ENCODE data around the gene CAMSAP1. TPM values are rescaled to one million over a fixed set of nuclear protein-coding genes. Genes with fewer than 3 reads are reported as not detected.
"Not testable (repeated sequence)": the region's sequence is repeated elsewhere in the genome, so short reads cannot be mapped to it uniquely, and the experiment has no call there.

CAMSAP1 gene
- total RNA-seq, 2 donors from 2014 or later = 19.4 to 21.4 TPM

DNA sequence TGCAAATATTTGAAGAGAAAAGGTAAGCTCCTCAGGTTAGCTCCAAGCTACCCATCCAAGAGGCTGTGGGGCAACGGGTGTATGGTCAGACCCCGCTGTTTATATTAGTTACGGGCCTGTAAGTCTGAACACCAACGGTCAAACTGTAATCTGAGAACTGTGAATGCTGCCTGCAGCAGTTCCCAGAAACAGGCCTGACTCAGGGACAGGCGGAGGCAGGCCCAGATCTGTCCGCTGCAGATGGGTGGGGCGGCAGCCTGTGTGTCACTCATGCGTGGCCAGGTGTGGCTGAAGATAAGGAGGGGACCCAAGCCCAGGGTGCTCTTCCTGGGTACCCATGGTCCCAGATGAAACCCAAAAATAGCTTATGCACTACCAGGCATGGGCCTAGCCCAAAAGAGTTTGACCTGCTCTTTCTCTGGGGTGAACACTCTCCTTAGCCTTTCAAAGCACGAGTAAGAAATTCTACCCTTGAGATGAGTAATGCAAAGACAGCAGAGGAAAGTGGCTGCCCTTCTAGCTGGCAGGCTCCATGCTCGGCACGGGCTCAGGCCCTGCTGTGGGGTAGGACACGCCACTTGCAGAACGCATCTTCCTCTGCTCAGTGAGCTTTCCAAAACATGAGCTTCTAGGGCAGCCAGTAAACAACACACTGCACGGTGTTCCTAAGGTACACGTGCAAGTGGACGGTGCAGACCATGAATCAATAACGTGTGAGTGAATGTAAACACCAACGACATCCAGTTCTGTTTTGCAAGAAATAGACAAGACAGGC is 44.7 kb upstream of the CAMSAP1 start:
- no peak overlapping the region for H3K4me3 ChIP-seq
- peaks cover 0 to 16% of the 10 kb centered on the region in 2 donors for H3K4me1 ChIP-seq
- H3K27me3 ChIP-seq = no peaks in the 10 kb centered on the region
- H3K27ac ChIP-seq = no peak overlapping the region
- H3K9me3 ChIP-seq = no peaks in the 10 kb centered on the region
- H3K36me3 ChIP-seq = peaks cover 57% of the 10 kb centered on the region
- no peak for DNase-seq (ENCODE audit: low spot score)
- TF ChIP-seq, protein P1, sequence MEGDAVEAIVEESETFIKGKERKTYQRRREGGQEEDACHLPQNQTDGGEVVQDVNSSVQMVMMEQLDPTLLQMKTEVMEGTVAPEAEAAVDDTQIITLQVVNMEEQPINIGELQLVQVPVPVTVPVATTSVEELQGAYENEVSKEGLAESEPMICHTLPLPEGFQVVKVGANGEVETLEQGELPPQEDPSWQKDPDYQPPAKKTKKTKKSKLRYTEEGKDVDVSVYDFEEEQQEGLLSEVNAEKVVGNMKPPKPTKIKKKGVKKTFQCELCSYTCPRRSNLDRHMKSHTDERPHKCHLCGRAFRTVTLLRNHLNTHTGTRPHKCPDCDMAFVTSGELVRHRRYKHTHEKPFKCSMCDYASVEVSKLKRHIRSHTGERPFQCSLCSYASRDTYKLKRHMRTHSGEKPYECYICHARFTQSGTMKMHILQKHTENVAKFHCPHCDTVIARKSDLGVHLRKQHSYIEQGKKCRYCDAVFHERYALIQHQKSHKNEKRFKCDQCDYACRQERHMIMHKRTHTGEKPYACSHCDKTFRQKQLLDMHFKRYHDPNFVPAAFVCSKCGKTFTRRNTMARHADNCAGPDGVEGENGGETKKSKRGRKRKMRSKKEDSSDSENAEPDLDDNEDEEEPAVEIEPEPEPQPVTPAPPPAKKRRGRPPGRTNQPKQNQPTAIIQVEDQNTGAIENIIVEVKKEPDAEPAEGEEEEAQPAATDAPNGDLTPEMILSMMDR (IDR thresholded peaks at IDR 0.05) = no peak

DNA sequence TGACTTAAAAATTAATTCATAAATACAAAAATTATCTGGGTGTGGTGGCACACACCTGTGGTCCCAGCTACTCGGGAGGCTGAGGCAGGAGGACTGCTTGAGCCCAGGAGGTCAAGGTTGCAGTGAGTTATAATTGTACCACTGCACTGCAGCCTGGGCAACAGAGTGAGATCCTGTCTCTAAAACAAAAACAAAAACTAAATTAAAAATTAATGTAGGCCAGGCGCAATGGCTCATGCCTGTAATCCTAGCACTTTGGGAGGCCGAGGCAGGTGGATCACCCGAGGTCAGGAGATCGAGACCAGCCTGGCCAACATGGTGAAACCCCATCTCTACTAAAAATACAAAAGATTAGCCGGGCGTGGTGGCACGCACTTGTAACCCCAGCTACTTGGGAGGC is 44.0 kb upstream of the CAMSAP1 start:
- H3K27ac ChIP-seq = not testable (repeated sequence)

DNA sequence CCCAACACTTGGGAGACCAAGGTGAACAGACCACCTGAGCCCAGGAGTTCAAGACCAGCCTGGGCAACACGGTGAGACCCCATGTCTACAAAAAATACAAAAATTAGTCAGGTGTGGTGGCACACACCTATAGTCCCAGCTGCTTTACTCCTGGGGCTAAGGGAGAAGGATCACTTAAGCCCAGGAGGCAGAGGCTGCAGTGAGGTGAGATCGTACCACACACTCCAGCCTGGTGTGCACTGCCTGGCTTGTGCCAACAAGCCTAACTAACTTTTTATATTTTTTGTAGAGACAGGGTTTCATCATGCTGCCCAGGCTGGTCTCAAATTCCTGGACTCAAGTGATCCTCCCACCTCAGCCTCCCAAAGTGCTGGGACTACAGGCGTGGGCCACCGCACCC is 43.5 kb upstream of the CAMSAP1 start:
- H3K36me3 ChIP-seq = peaks cover 69% of the 10 kb centered on the region
- not testable (repeated sequence) for H3K4me1 ChIP-seq; H3K27ac ChIP-seq; H3K9me3 ChIP-seq; H3K27me3 ChIP-seq; DNase-seq (ENCODE audit: low spot score); H3K4me3 ChIP-seq

More for the DNA sequence above, 44.0 kb upstream of the CAMSAP1 start:
- H3K27me3 ChIP-seq; H3K4me3 ChIP-seq; DNase-seq (ENCODE audit: low spot score); H3K9me3 ChIP-seq: not testable (repeated sequence)
- H3K4me1 ChIP-seq = peaks cover 0 to 10% of the 10 kb centered on the region in 2 donors
- peaks cover 64% of the 10 kb centered on the region for H3K36me3 ChIP-seq

DNA sequence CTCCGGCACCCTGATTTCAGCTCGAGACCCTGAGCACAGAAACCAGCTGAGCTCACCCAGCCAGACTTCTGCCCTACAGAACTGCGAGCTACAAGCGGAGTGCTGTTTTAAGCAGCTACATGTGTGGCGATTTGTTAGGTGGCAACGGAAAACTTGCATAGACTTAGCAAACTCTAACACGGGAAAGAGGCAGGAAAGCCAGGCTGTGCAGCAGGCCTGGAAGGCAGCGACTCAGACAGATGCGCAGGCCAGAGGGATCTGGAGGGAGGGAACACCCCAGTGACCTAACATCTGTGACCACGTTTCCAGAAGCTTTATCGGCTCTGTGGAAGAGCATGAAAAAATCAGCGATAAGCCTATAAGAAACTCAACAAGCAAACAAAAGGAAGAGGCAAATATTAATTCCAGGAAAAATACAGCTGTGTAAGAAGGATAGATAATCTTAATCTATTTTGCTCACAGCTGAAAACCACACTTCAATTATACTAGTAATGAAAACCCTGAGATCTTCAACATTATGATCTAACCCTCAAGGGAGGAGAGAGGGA is 42.9 kb upstream of the CAMSAP1 start:
- DNase-seq (ENCODE audit: low spot score) = no peak
- TF ChIP-seq, protein P1 (IDR thresholded peaks at IDR 0.05) = no peak
- H3K4me3 ChIP-seq = no peak overlapping the region
- peaks cover 75% of the 10 kb centered on the region for H3K36me3 ChIP-seq
- H3K27me3 ChIP-seq = no peaks in the 10 kb centered on the region
- H3K4me1 ChIP-seq = no peaks in the 10 kb centered on the region
- H3K9me3 ChIP-seq = no peaks in the 10 kb centered on the region
- H3K27ac ChIP-seq = no peak overlapping the region

DNA sequence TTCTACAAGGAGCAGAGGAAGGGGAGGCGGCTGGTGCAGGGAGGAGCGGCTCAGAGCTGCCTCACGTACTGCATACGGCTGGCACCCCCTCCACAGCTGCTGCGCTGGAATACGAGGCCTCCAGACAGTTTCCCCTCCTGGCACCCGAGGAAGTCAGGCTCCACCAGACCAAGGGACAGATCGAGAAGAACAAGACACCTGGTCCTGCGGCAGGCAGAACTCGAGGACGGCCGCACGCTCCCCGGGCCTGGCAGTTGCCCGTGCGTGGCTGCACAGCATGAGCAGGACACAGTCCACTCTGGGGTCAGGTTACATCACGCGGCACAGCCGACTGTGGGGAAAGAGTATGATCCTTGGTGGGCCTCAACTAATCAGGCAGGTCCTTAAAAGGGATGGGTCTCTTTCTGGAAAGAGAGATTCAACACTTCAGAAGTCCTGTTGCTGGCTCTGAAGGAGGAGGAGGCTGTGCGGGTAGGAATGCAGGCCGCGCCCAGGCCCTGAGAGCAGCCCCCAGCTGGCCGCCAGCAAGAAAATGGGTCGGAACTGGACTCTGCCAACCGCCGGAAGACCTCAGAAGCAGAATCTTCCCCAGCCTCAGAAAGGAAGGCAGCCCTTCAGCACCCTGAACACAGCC is 42.3 kb upstream of the CAMSAP1 start:
- Histone ChIP-seq H3K9me3 (no peaks in the 10 kb centered on the region), H3K4me3 (no peak overlapping the region), H3K27ac (no peak overlapping the region), H3K36me3 (peaks cover 77% of the 10 kb centered on the region), H3K27me3 (no peaks in the 10 kb centered on the region), H3K4me1 (no peaks in the 10 kb centered on the region)
- TF ChIP-seq, protein P1 (IDR thresholded peaks at IDR 0.05) = no peak
- DNase-seq (ENCODE audit: low spot score) = no peak

DNA sequence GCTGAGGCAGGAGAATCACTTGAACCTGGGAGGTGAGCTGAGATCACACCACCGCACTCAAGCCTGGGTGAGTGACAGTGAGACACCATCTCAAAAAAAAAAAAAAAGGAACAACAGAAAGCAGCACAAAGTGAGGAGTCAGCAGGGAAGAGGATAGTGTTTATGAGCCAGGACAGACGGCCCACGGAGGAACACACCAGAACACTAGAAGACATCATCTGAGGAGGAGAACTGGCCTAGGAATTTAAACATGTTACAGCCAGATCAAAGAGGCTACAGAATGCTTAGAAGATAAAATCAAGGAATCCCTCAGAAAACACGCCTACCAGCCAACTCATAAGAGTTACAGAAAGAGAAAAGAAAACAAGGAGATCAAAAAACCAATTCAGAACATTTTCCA is 41.6 kb upstream of the CAMSAP1 start:
- Histone ChIP-seq H3K27ac (no peak overlapping the region), H3K4me1 (no peaks in the 10 kb centered on the region), H3K9me3 (no peaks in the 10 kb centered on the region), H3K27me3 (no peaks in the 10 kb centered on the region), H3K4me3 (no peak overlapping the region), H3K36me3 (peaks cover 77% of the 10 kb centered on the region)
- TF ChIP-seq, protein P1 (IDR thresholded peaks at IDR 0.05) = no peak
- no peak for DNase-seq (ENCODE audit: low spot score)

Data from right atrium auricular region (tissue), 2 donors.